Right ventricle myocardium superior (tissue), 1 donor: ENCODE measurements around the gene RTN4IP1. TPM values are rescaled to one million over a fixed set of nuclear protein-coding genes. Genes with fewer than 3 reads are reported as not detected.
A peak's percentile ranks its signal among the peaks of the same experiment; 100 is the strongest.

ENCODE experiments used
- ATAC-seq: fragments of 200-7000 bp; cut with Tn5 transposase; one replicate; pipeline ENCODE4 v1.9.1; 2020; ENCODE audit warnings: mild to moderate bottlenecking; ENCODE audit not compliant: poor library complexity
- DNase-seq: peaks from one replicate; pipeline ENCODE4 v3.0.0-alpha.2; 2020
- intact Hi-C: fragments of 100-400 bp; cut with DNase I; formaldehyde crosslinking; loops from one replicate; pipeline ENCODE4 v1.11.2; 2022
- long read RNA-seq: library from polyadenylated mRNA; unstranded; transcript quantifications from one replicate; pipeline ENCODE4 v2.0.0, GENCODE V29; 2021
- total RNA-seq: library from RNA; stranded (reverse); fragmentation: NEBNext Ultra II Directional; extraction: Animal tissue kit (Norgen Biotek cat#: 25700); gene quantifications from one replicate; pipeline ENCODE4 v1.2.1, GENCODE V29; 2021
- donor health status: DM: no; HTN: yes; CAD: no; lungs with severe emphysema.

RTN4IP1 gene, protein sequence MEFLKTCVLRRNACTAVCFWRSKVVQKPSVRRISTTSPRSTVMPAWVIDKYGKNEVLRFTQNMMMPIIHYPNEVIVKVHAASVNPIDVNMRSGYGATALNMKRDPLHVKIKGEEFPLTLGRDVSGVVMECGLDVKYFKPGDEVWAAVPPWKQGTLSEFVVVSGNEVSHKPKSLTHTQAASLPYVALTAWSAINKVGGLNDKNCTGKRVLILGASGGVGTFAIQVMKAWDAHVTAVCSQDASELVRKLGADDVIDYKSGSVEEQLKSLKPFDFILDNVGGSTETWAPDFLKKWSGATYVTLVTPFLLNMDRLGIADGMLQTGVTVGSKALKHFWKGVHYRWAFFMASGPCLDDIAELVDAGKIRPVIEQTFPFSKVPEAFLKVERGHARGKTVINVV
- total RNA-seq: 20.4 TPM
- long read RNA-seq, transcript RTN4IP1-201 (9 exons, 1,682 nt): major isoform, 29 of 33 reads
- long read RNA-seq, partial matches to known transcripts: 0 of 33 reads
- long read RNA-seq, other reads (novel, unspliced or antisense): 3 of 33 reads

DNA sequence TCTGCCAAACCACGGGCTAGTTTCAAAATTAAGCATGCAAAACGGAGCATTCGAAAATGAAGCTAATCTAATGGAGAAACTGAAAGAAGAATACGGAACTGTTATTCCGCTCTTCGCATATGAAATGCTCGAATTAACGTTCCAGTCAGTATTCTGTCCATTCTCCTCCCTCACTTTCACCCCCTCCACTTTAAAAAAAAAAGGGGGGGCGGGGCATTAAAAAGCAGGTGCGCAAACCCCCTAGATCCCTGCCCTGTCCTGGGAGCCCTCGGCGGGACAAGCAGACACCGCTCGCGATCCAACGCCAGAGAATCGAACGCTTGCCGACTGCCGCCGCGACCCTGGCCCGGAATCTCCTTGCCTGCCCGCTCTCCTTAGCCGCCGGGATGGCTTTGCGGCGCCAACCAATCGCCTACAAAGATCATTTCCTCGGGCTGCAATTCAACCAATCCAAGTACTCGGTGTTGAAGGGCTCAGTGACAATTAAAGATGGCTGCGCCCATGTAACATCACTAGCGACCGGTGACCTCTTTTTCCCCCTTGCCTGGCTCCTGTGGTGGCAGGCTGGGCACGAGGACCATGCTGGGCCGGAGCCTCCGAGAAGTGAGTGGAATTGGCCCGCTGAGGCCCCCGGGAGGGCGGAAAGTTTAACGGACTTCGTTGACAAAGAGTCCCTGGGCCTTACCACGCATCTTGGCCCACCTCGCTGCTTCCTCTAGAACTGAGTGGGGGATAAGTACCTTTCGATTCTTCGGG, at the start of gene RTN4IP1, which contains the start of gene QRSL1:
RTN4IP1 (minus strand) TSS at position 396 of the 756 bp plus-strand sequence. CDS start 477 bp downstream, outside the sequence.
QRSL1 (plus strand) TSS at position 476 of the 756 bp plus-strand sequence; CDS start at position 580, 104 bp downstream.
- ATAC-seq (peak; percentile 99), DNase-seq (peak; percentile 88)
- intact Hi-C loops: no loop called here

DNA sequence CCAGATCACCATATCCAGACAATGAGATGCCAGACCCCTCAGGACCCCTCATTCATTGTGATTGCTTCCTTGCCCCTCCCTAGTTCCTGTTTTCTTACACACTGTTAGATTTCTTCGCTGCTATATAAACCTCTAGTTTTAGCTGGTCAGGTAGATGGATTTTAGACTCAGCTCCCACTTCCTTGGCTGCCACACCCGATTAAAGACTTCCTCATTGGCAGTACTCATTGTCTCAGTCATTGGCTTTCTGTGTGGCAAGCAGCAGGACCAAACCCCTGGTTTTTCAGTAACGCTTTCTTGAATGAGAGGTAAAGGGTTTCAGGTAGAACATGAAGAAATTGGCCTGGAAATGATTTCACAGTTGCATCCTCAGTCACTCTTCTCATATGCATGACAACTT, 48.0 kb upstream of the RTN4IP1 start:
- intact Hi-C loops: no loop called here
- ATAC-seq (no peak), DNase-seq (no peak)

DNA sequence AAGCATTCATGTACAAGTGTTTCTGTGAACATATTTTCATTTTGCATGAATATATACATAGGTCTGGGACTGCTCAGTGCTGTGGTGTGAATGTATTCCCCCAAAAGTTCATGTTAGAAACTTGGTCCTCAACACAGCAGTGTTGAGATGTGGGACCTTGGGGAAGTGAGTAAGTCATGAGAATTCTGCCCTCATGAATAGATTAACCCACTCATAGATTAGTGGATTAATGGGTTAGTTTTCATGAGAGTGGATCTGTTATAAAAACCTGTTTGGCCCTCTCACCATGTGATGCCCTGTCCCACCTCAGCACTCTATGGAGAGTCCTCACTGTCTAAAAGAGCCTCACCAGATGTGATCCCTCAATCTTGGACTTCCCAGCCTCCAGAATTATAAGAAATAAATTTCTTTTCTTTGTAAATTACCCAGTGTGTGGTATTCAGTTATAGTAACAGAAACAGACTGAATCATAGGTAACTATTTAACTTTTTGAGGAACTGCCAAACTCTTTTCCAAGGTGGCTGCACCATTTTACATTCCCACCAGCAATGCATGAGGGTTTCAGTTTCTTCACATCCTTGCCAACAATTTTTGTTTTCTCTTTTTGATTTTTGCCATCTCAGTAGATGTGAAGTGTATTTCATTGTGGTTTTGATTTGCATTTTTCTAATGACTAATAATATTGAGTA, 45.4 kb upstream of the RTN4IP1 start:
- no peak for ATAC-seq
- DNase-seq: no peak
- intact Hi-C loops: no loop called here

DNA sequence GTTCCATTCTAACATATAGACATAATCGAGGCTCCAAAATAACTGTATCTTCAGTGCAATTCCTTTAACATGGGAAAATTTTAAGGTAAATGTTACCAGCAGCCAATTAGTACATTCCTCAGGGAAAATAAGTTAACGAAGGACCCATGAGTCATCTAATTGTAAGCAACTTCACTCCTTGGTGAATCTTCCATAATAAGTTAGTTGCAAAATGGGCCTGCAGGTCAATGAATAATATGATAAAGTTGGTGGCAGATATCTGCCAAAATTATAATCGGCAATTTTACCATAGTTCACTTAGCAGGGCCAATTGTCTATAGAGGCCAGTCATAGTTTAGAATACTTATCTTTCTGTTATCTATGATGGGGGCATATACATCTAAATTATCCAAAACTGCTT, 42.4 kb upstream of the RTN4IP1 start:
- no peak for DNase-seq
- intact Hi-C loops: no loop called here
- no peak for ATAC-seq

DNA sequence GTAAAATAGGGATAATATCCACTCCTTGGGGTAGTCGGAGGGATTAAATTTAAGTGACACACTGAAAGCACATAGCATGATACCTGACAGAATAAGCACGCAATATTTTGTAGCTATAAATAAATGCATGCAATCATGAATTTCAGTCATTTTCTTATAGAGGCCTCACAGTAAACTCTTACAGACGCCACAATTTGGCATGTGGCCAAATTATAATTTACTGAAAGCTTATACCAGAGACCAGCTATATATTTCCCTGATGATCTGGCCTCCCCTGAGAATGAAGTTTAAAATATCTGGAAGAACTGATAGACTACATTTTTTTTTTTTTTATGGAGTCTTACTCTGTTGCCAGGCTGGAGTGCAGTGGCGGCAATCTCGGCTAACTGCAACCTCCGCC, 40.9 kb upstream of the RTN4IP1 start:
- intact Hi-C loops: no loop called here

DNA sequence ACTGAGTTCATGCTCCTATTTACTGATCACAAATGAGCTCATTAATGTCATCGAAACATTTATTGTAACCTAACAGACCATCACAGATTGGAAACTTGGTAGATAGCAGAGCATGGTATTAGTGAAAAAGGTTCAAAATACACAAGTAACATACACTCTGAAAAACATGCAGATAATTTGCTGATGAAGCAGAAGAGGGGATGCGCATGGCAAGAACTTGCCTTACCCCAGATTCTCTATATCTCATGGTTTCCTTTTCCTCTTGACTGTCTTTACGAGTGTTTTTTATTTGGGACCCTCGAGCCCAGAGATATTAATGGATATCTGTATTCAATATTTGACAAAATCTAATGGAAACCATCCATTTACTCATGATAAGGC, 37.7 kb upstream of the RTN4IP1 start:
- intact Hi-C loops: no loop called here
- DNase-seq (no peak), ATAC-seq (no peak)

More for the DNA sequence above, 40.9 kb upstream of the RTN4IP1 start:
- ATAC-seq (no peak), DNase-seq (no peak)

DNA sequence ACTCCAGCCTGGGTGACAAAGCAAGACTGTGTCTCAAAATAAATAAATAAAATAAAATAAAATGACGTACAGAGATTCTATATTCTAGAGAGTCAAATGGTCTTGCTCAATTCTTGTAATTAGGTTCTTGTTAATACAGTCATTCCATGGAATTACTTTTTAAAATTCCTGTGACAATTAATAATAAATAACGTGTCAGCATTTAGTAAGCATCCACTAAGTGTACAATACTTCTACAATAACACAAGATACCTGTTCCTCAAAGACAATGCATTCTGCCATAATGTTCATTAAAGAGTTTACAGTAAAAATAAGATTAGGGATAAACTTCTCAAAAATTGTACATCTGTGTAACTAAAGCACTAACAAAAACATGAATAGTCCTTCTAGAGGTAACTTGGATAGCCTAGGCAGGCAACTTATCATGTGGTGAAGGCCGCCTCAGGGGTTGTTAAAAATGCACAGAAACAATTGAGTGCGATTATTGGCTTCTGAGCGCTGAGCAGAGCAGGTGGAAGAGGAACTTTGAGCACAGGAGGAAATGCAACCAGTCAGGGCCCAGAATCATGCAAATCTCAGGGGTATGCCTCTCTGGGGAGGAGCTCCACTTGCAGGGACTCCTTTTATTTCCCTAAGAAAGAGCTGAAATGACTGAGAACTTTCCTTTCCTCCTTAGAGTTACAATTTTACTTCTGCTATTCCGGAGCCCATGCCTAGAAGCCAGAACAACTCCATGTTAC, 37.2 kb upstream of the RTN4IP1 start:
- ATAC-seq: no peak
- no peak for DNase-seq
- intact Hi-C loops: no loop called here

DNA sequence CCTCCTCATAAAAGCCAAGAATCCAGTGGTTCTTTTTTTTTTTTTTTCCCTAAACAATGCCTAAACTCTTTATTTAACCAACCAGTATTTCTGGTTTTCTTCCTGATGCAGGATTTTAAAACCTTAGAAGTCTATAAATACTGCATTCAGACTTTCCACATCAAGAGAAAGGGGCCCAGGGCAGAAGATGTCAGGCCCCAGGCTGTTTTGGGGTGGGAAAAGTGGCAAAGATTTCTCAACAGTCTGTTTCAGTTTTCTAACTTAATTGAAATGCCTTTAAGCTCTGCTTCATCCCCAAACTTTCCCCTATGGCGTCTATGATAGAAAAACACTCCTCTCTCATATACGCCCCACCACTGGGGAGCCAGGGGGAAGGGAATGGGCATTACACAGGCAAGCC, 33.2 kb upstream of the RTN4IP1 start:
- intact Hi-C loops: no loop called here
- no peak for ATAC-seq
- no peak for DNase-seq

DNA sequence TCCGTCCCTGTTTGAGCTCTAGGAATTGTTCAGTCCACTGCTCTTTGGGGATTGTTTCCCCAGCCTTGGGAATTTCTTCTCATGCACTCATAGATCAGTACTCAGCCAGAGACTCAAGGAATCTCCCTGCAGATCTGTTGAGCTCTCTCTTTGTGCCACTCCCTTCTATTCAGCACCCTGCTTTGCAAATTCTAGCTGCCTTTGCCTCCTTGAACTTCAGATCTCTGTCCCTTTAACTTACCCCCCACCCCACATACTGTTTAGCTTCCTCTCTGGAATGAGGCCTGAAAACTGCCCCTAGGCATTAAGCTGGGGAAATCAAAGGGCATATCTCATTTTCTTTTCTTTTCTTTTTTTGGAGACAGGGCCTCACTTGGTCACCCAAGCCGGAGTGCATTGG, 30.6 kb upstream of the RTN4IP1 start:
- ATAC-seq: no peak
- intact Hi-C loops: no loop called here
- no peak for DNase-seq

DNA sequence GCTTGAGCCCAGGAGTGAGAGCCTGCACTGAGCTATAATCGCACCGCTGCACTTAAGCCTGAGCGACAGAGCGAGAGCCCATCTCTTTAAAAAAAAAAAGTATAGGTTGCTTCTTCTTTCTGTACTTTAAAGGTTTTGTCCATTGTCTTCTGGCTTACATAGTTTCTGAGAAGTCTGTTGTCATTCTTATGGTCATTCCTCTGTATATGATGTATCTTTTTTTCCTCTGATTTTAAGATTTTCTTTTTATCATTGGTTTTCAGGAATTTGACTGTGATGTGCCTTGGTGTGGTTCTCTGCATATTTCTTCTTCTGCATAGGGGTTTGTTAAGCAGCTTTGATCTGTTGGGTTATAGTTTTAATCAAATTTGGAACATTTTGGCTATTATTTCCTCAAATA, 29.2 kb upstream of the RTN4IP1 start:
- intact Hi-C loops: no loop called here
- ATAC-seq (no peak), DNase-seq (no peak)

DNA sequence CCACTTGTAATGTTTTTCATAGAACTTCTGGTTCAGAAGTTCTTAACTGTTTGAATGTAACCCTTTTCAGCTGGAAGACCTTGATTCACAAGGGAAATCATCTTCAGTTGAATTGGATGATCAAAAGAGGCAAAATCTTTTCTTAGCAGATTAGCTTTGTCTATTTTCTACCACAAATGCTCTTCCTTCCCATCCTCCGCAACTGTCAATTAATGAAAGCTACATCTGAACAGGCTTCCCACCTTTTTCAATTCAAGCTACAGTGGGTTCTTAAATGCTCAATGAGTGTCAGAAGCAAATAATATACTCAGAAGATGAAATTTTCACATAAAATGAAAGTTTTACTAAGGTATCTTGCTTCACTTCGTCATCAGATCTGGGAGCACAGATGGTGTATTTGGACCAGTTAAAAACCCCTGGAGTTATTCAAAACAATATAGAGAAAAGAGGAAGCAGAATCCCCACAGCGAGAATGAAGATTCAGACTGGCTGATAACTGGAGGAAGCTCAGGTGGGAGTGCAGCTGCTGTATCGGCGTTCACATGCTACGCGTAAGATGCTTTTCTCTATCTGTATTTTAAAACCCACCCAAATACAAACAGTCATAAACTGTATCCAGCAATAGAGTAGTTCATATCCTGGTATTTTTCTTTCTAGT, 19.5 kb upstream of the RTN4IP1 start:
- ATAC-seq: no peak
- DNase-seq: no peak
- intact Hi-C loops: no loop called here

DNA sequence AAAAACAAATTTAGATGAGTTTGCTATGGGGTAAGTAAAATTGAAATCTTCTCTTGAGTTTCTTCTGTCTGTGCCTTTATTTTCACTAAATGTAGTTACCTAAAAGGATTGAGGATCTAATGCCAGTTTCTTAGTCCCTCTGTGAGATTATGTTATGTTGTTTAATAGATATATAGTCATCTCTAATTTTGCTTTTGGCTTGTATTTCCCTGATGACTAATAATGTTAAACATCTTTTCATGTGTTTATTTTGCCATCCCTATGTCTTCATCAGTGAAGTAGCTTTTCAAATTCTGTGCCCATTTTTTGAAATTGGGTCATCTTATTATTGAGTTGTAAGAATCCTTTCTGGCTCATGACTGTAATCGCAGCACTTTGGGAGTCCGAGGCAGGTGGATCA, 13.8 kb upstream of the RTN4IP1 start:
- ATAC-seq: no peak
- DNase-seq: no peak
- intact Hi-C loops: no loop called here

DNA sequence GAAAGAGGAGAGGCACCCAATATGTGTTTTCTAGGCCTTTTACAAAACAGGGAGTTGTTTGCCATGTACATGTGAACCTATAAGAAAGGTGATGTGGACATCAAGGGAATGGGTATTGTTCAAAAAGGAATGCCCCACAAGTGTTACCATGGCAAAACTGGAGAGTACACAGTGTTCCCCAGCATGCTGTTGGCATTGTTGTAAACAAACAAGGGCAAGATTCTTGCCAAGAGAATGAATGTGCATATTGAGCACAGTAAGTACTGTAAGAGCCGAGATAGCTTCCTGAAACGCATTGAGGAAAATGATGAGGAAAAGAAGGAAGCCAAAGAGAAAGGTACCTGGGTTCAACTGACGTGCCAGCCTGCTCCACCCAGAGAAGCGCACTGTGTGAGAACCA, 13.2 kb upstream of the RTN4IP1 start:
- no peak for DNase-seq
- ATAC-seq: no peak
- intact Hi-C loops: no loop called here

DNA sequence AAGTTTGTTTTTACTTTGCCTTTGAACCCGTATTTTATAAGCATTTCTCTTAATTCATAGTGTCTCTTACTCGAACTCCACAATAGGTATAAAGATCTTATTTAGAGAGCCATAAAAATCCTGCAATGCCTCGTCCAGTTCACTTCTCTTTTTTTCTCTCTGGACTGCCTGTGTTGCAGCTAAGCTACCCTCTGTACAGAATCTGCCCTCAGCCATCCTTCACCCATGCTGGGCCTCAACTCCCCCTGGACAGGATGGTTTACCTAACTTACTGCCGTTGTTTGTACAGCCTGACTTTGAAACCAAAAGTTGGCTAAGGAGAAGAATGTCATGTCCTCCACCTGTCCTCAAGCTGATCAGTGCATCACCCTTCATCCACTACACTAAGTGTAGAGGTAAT, 10.5 kb upstream of the RTN4IP1 start:
- intact Hi-C loops: no loop called here
- ATAC-seq (no peak), DNase-seq (no peak)

DNA sequence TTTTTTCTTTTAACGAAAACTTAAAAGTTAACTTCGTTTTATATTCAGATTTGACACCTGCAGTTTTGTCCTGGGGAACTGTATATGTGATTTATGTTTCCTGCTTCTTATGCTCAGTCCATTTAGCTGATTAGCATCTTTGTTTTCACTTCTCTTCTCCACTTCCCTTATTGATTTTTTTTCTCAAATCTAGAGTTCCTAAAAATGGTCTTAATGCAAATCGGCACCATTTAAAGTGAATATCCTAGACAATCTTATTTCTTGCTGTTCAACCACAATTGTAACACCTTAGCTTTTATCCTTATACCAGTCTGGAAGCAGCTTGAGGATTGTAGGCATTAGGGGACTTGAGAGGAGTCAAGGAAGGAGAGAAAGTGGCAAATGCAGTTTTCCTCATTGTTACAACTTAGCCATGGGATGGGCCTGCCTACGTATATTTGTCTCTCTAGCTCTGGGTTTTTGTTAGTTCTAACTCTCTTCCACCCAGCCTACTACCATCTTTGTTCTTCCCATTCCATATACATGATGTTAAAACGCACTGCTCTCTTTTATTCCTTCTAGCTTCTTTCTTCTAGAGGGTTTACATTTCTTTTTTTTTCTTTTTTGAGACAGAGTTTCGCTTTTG, 8.5 kb upstream of the RTN4IP1 start:
- ATAC-seq (no peak), DNase-seq (no peak)
- intact Hi-C loops: no loop called here

DNA sequence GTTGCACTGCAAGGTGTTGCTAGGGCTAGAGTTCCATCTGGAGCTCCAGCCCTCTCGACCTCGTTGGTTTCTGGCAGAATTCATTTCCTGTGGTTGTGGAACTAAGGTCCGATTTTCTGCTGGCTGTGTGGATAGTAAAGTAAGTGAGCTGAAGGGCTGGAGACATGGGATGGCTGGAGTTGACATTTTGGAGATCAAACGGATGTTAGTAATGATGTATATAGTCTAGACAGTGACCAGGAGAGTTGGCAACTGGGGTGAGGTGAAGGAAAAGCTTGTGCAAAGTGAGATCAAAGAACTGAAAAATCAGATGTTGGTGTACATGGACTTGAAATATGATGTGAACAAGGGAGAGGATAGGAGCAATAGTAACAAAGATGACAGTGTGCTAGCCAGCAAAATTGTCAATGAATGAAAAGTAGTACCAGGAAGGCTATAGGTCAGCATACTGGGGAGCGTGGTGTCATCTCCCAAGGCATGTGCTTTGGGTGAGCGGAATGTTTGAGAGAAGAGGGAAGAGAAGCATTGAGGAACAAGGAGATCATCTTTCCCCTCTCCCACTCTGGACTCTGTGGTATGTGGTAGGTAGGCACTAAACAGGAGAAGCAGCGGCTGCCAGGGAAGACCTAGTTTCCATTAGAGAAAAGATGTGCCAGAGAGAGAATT, 7.9 kb upstream of the RTN4IP1 start:
- DNase-seq (no peak), ATAC-seq (no peak)
- intact Hi-C loops: no loop called here

DNA sequence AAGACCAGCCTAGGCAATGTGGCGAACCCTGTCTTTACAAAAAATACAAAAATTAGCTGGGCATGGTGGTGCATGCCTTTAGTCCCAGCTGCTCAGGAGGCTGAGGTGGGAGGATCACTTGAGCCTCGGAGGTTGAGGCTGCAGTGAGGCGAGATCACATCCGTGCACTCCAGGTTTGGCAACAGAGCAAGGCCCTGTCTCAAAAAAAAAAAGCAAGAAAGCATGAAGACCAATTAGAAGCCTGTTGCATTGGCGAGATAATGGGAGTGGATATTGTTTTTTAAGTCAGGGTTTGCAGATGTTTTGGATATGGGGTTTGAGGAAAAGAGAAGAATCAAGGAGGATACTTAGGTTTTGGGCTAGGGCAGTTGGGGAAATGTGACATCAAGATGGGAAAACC, 5.3 kb upstream of the RTN4IP1 start:
- no peak for ATAC-seq
- DNase-seq: no peak
- intact Hi-C loops: no loop called here
